T-helper 22 cell (primary cell): ENCODE data around the gene CHCHD10.
A peak's percentile ranks its signal among the peaks of the same experiment; 100 is the strongest.

Experiments
- DNase-seq: peaks from one replicate; pipeline ENCODE4 v3.0.0-alpha.2; 2020; ENCODE audit warnings: low read depth

CHCHD10 gene

GRCh38 chr22:23767673-23768548 lies at the start of gene CHCHD10:
TSS of gene CHCHD10 (minus strand) at chr22:23767972. CDS start at chr22:23767874, 98 bp downstream.
- peak; percentile 52 for DNase-seq

- DNase-seq: no peak
Measured at GRCh38 chr22:23817146-23817545, 49.4 kb upstream of the CHCHD10 start.

GRCh38 chr22:23816156-23816976 lies 48.6 kb upstream of the CHCHD10 start:
- DNase-seq: no peak

GRCh38 chr22:23815541-23816155 lies 47.9 kb upstream of the CHCHD10 start:
- no peak for DNase-seq

- DNase-seq: no peak
Measured at GRCh38 chr22:23812378-23812777, 44.6 kb upstream of the CHCHD10 start.

DNA sequence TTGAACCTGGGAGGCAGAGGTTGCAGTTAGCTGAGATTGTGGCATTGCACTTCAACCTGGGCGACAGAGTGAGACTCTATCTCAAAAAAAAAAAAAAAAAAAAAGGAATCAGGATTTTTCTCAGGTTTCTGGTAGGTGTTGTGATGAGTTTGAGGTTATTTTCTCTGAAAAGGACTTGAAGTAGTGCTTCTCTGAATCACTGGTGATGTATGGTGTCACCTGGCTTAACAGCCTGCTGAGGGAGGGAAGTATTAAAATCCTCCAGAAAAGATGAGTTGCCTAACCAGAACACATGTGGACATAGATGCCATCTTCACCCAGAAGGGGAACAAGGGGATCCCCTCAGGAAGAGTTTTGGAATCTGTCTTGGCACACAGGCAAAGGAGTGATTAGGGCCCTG lies 39.1 kb upstream of the CHCHD10 start:
- DNase-seq: no peak

- DNase-seq: no peak
Measured at GRCh38 chr22:23804781-23805291, 37.1 kb upstream of the CHCHD10 start.

- DNase-seq: no peak
Measured at GRCh38 chr22:23803001-23803819, 35.4 kb upstream of the CHCHD10 start.

DNA sequence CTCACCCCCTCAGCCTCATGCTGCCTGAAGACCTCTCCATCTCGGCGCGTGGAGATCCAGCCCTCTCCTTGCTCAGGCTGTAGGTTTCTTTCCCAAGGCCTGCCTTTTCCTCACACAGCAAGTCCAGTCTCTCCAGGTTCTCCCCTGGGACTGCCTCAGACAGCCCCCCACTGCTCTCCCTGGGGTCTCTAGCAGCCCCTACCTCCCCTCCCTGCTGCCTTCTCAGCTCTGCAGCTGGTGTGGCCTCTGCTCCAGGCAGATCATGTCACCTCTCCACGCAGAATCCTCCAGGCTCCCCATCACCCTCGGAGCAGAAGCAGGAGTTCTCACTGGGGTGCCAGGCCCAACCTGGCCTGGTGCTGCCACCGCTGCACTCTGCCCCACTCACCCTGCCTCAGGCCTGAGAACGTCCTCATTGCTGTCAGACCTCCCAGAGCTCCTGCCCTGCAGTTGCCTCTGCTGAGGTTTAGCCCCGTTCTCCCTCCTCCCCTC lies 34.2 kb upstream of the CHCHD10 start:
- no peak for DNase-seq

GRCh38 chr22:23801238-23801821 lies 33.6 kb upstream of the CHCHD10 start:
- DNase-seq: no peak

GRCh38 chr22:23800297-23801237 lies 32.8 kb upstream of the CHCHD10 start:
- DNase-seq: no peak

- DNase-seq: no peak
Measured at GRCh38 chr22:23796461-23796860, 28.7 kb upstream of the CHCHD10 start.

DNA sequence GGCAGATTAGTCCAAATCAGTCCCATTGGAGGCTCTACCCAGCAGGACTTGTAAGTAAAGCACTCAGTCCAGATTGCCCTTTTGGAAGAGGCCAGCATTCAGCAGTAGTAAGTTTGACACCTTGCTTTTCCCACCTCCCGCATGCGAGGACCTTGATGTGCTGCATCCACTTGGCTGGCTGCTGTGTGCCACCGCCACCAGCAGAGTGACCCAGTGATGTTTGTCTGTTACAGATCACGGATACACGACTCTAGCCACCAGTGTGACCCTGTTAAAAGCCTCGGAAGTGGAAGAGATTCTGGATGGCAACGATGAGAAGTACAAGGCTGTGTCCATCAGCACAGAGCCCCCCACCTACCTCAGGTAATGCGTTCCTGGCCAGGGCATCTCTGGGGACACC lies 25.6 kb upstream of the CHCHD10 start:
- DNase-seq: no peak

DNA sequence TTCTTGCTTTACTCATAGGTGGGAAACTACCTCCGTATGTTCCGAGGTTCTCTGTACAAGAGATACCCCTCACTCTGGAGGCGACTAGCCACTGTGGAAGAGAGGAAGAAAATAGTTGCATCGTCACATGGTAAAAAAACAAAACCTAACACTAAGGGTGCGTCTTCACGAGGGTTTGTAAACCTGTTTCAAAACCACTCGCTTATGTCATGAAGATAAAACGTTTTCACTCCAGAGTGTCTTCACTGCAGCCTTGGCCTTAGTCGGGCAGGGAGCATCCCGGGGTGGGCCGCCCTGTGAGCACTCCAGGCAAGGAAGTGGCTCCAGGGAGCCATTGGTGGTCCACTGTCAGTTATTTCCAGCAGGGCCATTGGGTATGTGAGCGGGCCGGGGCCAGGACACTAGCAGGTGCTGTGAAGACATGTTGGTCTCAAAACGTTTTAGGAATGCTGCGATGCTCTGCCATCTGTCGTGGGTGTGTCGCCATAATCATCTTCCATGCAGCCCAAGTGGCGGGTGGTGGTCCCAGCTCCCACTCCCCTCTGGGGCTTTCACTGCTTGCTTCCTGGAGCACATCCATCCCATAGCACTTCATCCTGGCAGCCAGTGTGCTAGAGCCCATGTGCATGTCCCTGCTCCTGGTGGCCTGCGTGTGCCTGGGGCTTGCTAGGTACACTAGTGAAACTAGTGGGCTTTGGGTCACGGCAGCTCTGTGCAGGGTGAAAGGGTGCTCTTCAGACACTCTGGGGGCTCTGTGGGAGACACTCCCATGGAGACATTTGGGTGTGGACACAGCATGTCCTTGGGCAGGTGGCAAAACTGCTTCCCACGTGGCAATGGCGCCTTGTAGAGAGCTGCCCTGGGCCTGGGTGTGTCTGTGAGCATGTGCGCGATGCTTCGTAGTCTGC lies 24.2 kb upstream of the CHCHD10 start:
- DNase-seq: no peak

GRCh38 chr22:23790819-23791737 lies 23.3 kb upstream of the CHCHD10 start:
- no peak for DNase-seq

DNA sequence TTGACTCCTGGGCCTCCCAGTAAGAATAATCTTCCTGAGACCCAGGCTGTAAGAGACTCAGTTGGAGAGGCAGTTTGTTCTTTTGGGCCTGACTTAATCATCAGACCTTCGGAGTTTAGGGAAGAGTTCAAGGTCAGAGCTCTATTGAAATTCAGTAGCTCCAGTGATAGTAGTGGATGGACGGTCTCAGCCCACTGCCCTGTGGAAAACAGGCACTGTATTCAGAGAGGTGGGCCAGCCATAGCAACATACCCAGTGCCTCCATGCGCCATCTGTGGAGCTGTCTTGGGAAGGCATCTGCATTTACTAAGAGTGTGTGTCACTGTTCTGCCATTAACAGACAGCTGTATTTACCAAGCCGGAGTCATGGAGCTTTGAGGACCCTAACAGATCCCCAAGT lies 21.9 kb upstream of the CHCHD10 start:
- no peak for DNase-seq

DNA sequence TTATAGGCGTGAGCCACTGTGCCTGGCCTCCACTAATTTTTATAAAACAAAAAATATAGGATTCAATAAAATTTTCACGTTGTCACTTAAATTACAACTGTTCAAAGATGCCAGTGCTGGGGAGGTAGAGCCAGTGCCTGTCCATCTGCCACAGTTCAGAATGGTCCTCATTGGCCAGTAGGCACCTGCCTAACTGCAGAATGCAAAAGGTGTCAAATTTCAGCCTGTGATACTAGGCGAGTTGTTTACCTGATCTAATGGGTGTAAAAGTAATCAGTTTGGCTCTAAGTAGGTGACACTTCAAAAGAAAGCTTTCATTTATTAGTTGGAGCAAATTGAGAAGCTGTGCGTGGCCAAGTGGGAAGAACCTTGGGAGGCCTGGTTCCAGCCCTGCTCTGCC lies 21.3 kb upstream of the CHCHD10 start:
- no peak for DNase-seq

GRCh38 chr22:23787910-23788309 lies 20.1 kb upstream of the CHCHD10 start:
- DNase-seq: no peak
